ENCODE data around the gene IFRD2. TPM values are rescaled to one million over a fixed set of nuclear protein-coding genes. Genes with fewer than 3 reads are reported as not detected.

IFRD2 gene
- total RNA-seq, 1 experiment from 2014 or later: 111 TPM

DNA sequence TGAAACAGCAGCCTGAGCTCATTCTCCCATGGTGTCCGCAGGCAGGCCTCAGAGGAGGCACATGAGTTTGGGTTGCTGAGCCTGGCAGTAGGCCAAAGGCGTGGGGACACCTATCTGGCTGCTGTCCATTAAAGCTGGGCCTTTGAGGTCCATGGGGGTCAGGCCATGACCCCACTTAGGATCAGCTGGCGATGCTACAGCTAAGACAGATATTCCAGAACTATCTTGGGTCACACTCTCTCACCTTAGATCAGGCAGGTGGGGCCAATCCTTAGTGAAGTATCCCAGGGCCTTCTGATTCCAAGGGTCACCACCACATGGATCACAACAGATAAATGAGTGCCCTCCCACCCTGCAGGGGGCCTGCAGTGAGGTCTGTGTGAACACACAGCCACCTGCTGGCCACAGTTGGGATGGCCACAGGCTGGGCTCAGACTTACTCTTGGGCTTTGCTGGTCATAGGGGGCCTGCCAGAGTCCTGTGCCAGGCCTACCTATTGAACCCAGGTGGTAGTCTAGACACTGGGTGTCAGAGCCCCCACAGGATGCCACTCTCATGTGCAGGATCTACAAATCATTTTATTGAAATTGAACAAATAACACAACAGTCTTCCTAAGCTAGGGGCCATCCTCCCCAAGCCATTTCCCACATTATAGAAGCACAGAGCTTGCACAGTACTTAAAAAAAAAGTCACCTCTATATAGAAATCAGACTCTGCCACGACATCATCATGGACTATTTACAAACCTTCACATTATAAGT lies 32.3 kb upstream of the IFRD2 start:
- in situ Hi-C loops (cut with HindIII; ENCODE audit: low pct_unique_long_range_greater_than_20kb, low sequenced_read_pairs) (no loop called here), intact Hi-C loops (cut with micrococcal nuclease; ENCODE audit: unreplicated experiment) (no loop called here)
- Histone ChIP-seq H3K27ac (ENCODE audit: low read length) (no peak overlapping the region), H3K36me3 (ENCODE audit: control insufficient read depth, insufficient read depth, low read length) (peaks cover 5% of the 10 kb centered on the region; the same call in 1 of the 2 replicates), H3K9me3 (ENCODE audit: control insufficient read depth, insufficient read depth, low read depth, low read length) (no peaks in the 10 kb centered on the region), H3K4me3 (ENCODE audit: low read depth in 2 of 2, low read length in 2 of 2) (no peak overlapping the region), H3K27me3 (ENCODE audit: control insufficient read depth, insufficient read depth, low read length) (no peaks in the 10 kb centered on the region), H3K4me1 (ENCODE audit: control insufficient read depth, insufficient read depth, low read length) (peaks cover 33% of the 10 kb centered on the region)
- ATAC-seq: peak; percentile 48
- BruUV-seq (replicated peaks): no TSS peak
- no peak for DNase-seq (ENCODE audit: low read depth, low spot score)
- POLR2A ChIA-PET: interaction anchor here (0.7 kb wide), 1 partner anchor 288 kb away, joined by 3 read pairs; no protein-coding TSS in a partner anchor
- CTCF ChIA-PET: interaction anchor here (0.6 to 1.1 kb wide), 4 partner anchors 12 to 190 kb away, joined by 3 to 4 read pairs (median 3); partner anchors contain the start of genes HYAL3 and NAA80
- peak; percentile 88 for TF ChIP-seq CTCF (IDR thresholded peaks at IDR 0.05)
- no peak for TF ChIP-seq REST (IDR thresholded peaks at IDR 0.05; ENCODE audit: insufficient read depth in 1 of 2, low read depth in 2 of 2, low read length in 1 of 2)

DNA sequence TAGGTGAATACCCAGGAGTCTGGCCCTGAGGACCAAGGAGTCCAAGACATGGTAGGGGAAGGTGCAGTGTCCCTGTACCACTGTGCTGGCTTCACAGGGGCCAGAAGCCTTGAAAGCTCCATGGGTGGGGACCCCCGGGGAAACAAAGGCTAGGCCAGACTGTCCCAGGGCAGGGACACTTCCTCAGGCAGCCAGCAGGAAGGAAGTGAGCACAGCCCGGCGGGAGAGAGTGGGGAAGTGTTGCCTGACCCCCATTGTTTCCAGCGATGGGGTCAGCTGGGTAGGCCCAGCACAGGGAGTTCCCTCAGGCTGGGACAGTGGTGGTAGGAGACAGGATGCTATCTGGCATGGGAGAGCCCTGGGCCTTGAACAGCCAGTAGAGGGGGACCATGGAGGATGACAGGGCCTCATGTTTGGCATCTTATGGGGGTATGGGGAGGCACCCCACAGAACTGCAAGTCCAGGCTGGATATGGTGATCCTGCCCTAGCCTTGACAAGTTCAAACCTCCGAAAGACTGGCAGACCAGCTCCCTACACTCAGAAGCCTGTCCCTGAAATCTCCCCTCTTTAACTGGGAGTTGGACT lies 31.5 kb upstream of the IFRD2 start:
- BruUV-seq (replicated peaks): no TSS peak
- in situ Hi-C loops (cut with HindIII; ENCODE audit: low pct_unique_long_range_greater_than_20kb, low sequenced_read_pairs): no loop called here
- peaks cover 5% of the 10 kb centered on the region; the same call in 1 of the 2 replicates for H3K36me3 ChIP-seq (ENCODE audit: control insufficient read depth, insufficient read depth, low read length)
- ChIA-PET CTCF (interaction anchor here (0.6 kb wide), 1 partner anchor 11 kb away, joined by 3 read pairs; no protein-coding TSS in a partner anchor), POLR2A (interaction anchor here (0.7 kb wide), 1 partner anchor 287 kb away, joined by 3 read pairs; no protein-coding TSS in a partner anchor)
- H3K9me3 ChIP-seq (ENCODE audit: control insufficient read depth, insufficient read depth, low read depth, low read length): no peaks in the 10 kb centered on the region
- H3K4me3 ChIP-seq (ENCODE audit: low read depth in 2 of 2, low read length in 2 of 2): no peak overlapping the region
- DNase-seq (ENCODE audit: low read depth, low spot score): no peak
- intact Hi-C loops (cut with micrococcal nuclease; ENCODE audit: unreplicated experiment): no loop called here
- no peaks in the 10 kb centered on the region for H3K27me3 ChIP-seq (ENCODE audit: control insufficient read depth, insufficient read depth, low read length)
- peaks cover 33% of the 10 kb centered on the region for H3K4me1 ChIP-seq (ENCODE audit: control insufficient read depth, insufficient read depth, low read length)
- TF ChIP-seq CTCF (IDR thresholded peaks at IDR 0.05) (no peak), REST (IDR thresholded peaks at IDR 0.05; ENCODE audit: insufficient read depth in 1 of 2, low read depth in 2 of 2, low read length in 1 of 2) (no peak), SIN3A (IDR thresholded peaks at IDR 0.05; ENCODE audit: borderline replicate concordance, insufficient read depth, low read depth, low read length) (no peak), POLR2AphosphoS5 (IDR thresholded peaks at IDR 0.05; ENCODE audit: low read depth, low read length) (no peak), TCF7L2 (IDR thresholded peaks at IDR 0.05; ENCODE audit: low read depth, low read length) (no peak)
- no peak overlapping the region for H3K27ac ChIP-seq (ENCODE audit: low read length)
- ATAC-seq: no peak

All from Panc1 (cell line).